H1 (cell line): ENCODE results near the gene TACR2. TPM values are rescaled to one million over a fixed set of nuclear protein-coding genes. Genes with fewer than 3 reads are reported as not detected.

ENCODE experiments used
- ASH2L ChIP-seq: fragments of 200-600, 300-600 bp; sonication (generic); IDR thresholded peaks from one replicate; pipeline ENCODE4 v1.7.1; 2017; ENCODE audit warnings: low read length
- CBX5 ChIP-seq: fragments of 300-800, 300-1000 bp; sonication (generic); IDR thresholded peaks from 2 replicates; pipeline ENCODE4 v1.7.1; 2016; ENCODE audit warnings: antibody characterized with exemption, low read length, low read depth
- CBX8 ChIP-seq: fragments of 300-800, 300-1000 bp; sonication (generic); IDR thresholded peaks from 2 replicates; pipeline ENCODE4 v1.7.1; 2016; ENCODE audit warnings: low read depth, low read length, borderline replicate concordance
- CHD1 ChIP-seq: IDR thresholded peaks from 2 replicates; pipeline ENCODE4 v1.6.1; 2012; ENCODE audit warnings: low read depth, low read length, improper control_type of control experiment
- CHD2 ChIP-seq: IDR thresholded peaks from 2 replicates; pipeline ENCODE4 v1.6.1; 2012; ENCODE audit warnings: low read length, improper control_type of control experiment
- CTBP2 ChIP-seq: IDR thresholded peaks from 2 replicates; pipeline ENCODE4 v1.7.0; 2011; ENCODE audit warnings: borderline replicate concordance, mild to moderate bottlenecking, moderate library complexity, mixed read lengths, low read length; ENCODE audit not compliant: insufficient read depth, insufficient read length
- EGR1 ChIP-seq: IDR thresholded peaks from 2 replicates; pipeline ENCODE4 v1.6.1; 2011; ENCODE audit warnings: low read depth, low read length, borderline replicate concordance
- HDAC6 ChIP-seq: IDR thresholded peaks from one replicate; pipeline ENCODE4 v1.7.1; 2012; ENCODE audit warnings: low read depth, mild to moderate bottlenecking, inconsistent platforms, low read length, moderate library complexity
- KDM1A ChIP-seq: fragments of 200-600, 300-600 bp; sonication (generic); IDR thresholded peaks from 2 replicates; pipeline ENCODE4 v1.7.1; 2016; ENCODE audit warnings: mild to moderate bottlenecking, low read length, borderline replicate concordance
- MAFK ChIP-seq: IDR thresholded peaks from 2 replicates; pipeline ENCODE4 v1.6.1; 2012; ENCODE audit warnings: low read depth, mild to moderate bottlenecking, improper control_type of control experiment, low read length
- NANOG ChIP-seq: IDR thresholded peaks from 2 replicates; pipeline ENCODE4 v1.6.1; 2011; ENCODE audit warnings: low read length, low read depth, mild to moderate bottlenecking, inconsistent platforms; ENCODE audit not compliant: insufficient read depth, poor library complexity, severe bottlenecking
- RAD21 ChIP-seq, 2 experiments: IDR thresholded peaks in 1 of 2; conservative IDR thresholded peaks in 1 of 2; 2 replicates each; pipeline ENCODE4 v1.6.1; 2011; ENCODE audit warnings: low read depth in 2 of 2, low read length in 2 of 2, improper control_type of control experiment in 1 of 2, inconsistent platforms in 1 of 2, mild to moderate bottlenecking in 1 of 2, moderate library complexity in 1 of 2
- SIN3A ChIP-seq, 2 experiments: IDR thresholded peaks in 1 of 2; conservative IDR thresholded peaks in 1 of 2; 2 replicates each; pipeline ENCODE4 v1.6.1; 2011 to 2012; ENCODE audit warnings: low read length in 2 of 2, improper control_type of control experiment in 1 of 2, low read depth in 1 of 2, mild to moderate bottlenecking in 1 of 2
- SP1 ChIP-seq: IDR thresholded peaks from 2 replicates; pipeline ENCODE4 v1.6.1; 2011; ENCODE audit warnings: low read depth, low read length
- SRF ChIP-seq: IDR thresholded peaks from 2 replicates; pipeline ENCODE4 v1.6.1; 2011; ENCODE audit warnings: mild to moderate bottlenecking, low read depth, low read length, moderate library complexity
- TAF7 ChIP-seq: optimal IDR thresholded peaks from 2 replicates; pipeline ENCODE3; 2011; ENCODE audit warnings: low read depth, mild to moderate bottlenecking, inconsistent platforms, low read length, moderate library complexity, borderline replicate concordance
- TEAD4 ChIP-seq: IDR thresholded peaks from 2 replicates; pipeline ENCODE4 v1.6.1; 2012; ENCODE audit warnings: low read depth, low read length, inconsistent platforms, mixed read lengths
- polyA plus RNA-seq, 7 experiments: library from polyadenylated mRNA; depleted of rRNA in 3 of 7; stranded (reverse) in 5 of 7; unstranded in 2 of 7; fragments of >200 nt in 5 of 7; fragments of 200-250 nt in 2 of 7; gene quantifications; 1 replicate in 5 of 7; 2 replicates in 1 of 7; 4 replicates in 1 of 7; pipeline versions ENCODE4 v1.2.1 to v1.2.3, GENCODE V29; 2011 to 2013; ENCODE audit warnings: missing spikeins in 2 of 7, mixed read lengths in 2 of 7
- total RNA-seq: library from RNA; stranded (reverse); fragmentation: NEBNext Ultra II Directional; extraction: Animal tissue kit (Norgen Biotek cat#: 25700); gene quantifications from 2 replicates; pipeline ENCODE4 v1.2.1, GENCODE V29; 2021
- TF ChIP-seq, protein P1 (sequence below): IDR thresholded peaks from 2 replicates; pipeline ENCODE4 v1.6.1; 2011; ENCODE audit warnings: low read length, improper control_type of control experiment
- TF ChIP-seq, protein P2 (sequence below): IDR thresholded peaks from 2 replicates; pipeline ENCODE4 v1.6.1; 2012; ENCODE audit warnings: inconsistent platforms
- TF ChIP-seq, protein P3 (sequence below), 3 experiments: IDR thresholded peaks; 1 replicate in 2 of 3; 2 replicates in 1 of 3; pipeline versions ENCODE4 v1.5.1 to v1.6.1; 2011; ENCODE audit warnings: low read length in 3 of 3, mild to moderate bottlenecking in 3 of 3, inconsistent platforms in 2 of 3, low read depth in 1 of 3, moderate library complexity in 1 of 3; ENCODE audit not compliant: insufficient read depth in 1 of 3; ENCODE audit errors: control extremely low read depth in 1 of 3

TACR2 gene
- total and polyA plus RNA-seq, 2 of the 8 experiments (the other 6 are each of a cell fraction or from before 2014, with no cell fraction given): 0.06 TPM; not detected in 1

DNA sequence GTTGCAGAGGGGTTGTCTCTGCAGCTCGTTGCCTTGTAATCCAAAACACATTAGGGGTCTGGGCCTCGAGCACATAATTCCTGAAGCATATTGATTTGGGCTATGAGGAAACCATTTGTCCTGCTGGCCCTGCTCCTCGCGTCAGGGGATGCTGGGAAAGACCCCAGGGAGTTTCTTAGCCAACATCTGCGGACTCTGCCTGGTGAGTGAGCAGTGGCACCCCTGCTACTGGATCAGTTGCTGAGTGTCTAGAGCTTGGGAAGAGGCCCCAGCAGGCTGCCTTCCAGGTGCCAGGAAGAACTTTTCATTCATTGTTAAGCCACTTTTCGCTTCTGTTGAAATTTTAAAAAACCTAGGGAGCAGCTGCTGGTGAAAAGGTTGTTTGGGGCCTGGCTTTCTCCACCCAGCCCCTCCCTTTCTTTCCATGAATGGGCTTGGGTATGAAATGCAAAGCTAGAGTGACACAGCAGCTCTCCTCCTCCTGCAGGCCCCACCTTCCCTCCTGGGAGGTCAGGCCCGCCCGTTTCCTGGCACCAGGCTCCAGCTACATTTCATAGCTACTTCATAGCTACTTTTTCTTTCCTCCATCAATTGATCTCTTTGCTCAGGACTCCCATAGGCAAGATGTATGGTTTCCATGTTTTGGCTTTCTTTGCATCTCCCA, 26.8 kb downstream of the TACR2 start (continued):
- TF ChIP-seq, protein P1, sequence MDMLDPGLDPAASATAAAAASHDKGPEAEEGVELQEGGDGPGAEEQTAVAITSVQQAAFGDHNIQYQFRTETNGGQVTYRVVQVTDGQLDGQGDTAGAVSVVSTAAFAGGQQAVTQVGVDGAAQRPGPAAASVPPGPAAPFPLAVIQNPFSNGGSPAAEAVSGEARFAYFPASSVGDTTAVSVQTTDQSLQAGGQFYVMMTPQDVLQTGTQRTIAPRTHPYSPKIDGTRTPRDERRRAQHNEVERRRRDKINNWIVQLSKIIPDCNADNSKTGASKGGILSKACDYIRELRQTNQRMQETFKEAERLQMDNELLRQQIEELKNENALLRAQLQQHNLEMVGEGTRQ: no peak
- no peak for TF ChIP-seq CTBP2
- TF ChIP-seq TEAD4: no peak
- no peak for TF ChIP-seq CHD2
- no peak for TF ChIP-seq ASH2L
- TF ChIP-seq NANOG: no peak
- no peak for TF ChIP-seq CBX8
- TF ChIP-seq HDAC6: no peak
- TF ChIP-seq CBX5: no peak
- TF ChIP-seq SRF: peak; percentile 41; the same call in 1 of the 2 replicates
- TF ChIP-seq TAF7: no peak
- TF ChIP-seq, protein P2, sequence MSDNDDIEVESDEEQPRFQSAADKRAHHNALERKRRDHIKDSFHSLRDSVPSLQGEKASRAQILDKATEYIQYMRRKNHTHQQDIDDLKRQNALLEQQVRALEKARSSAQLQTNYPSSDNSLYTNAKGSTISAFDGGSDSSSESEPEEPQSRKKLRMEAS: no peak
- no peak for TF ChIP-seq EGR1
- peak in 1 of 2 experiments; percentile 4; a peak in 1 of 4 replicates for TF ChIP-seq RAD21 (IDR thresholded peaks at IDR 0.05 in 1 of 2, conservative IDR thresholded peaks at IDR 0.05 in 1 of 2; ENCODE audit: low read depth in 2 of 2, low read length in 2 of 2)
- no peak for TF ChIP-seq SP1
- TF ChIP-seq MAFK: peak; percentile 55; the same call in 1 of the 2 replicates
- TF ChIP-seq KDM1A: no peak
- TF ChIP-seq SIN3A (conservative IDR thresholded peaks at IDR 0.05 in 1 of 2, IDR thresholded peaks at IDR 0.05 in 1 of 2; ENCODE audit: low read depth in 1 of 2, low read length in 2 of 2): 0 out of 4 replicates have a peak, but pooled peaks of 1 of the 2 experiments have one; percentile 23
- TF ChIP-seq, protein P3, sequence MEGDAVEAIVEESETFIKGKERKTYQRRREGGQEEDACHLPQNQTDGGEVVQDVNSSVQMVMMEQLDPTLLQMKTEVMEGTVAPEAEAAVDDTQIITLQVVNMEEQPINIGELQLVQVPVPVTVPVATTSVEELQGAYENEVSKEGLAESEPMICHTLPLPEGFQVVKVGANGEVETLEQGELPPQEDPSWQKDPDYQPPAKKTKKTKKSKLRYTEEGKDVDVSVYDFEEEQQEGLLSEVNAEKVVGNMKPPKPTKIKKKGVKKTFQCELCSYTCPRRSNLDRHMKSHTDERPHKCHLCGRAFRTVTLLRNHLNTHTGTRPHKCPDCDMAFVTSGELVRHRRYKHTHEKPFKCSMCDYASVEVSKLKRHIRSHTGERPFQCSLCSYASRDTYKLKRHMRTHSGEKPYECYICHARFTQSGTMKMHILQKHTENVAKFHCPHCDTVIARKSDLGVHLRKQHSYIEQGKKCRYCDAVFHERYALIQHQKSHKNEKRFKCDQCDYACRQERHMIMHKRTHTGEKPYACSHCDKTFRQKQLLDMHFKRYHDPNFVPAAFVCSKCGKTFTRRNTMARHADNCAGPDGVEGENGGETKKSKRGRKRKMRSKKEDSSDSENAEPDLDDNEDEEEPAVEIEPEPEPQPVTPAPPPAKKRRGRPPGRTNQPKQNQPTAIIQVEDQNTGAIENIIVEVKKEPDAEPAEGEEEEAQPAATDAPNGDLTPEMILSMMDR (IDR thresholded peaks at IDR 0.05; ENCODE audit: control extremely low read depth in 1 of 3, insufficient read depth in 1 of 3, low read depth in 1 of 3, low read length in 3 of 3): no peak
- no peak for TF ChIP-seq CHD1
